Keratinocyte (primary cell): ENCODE measurements around the gene JAKMIP2. TPM values are rescaled to one million over a fixed set of nuclear protein-coding genes. Genes with fewer than 3 reads are reported as not detected.

Experiments
- DNase-seq: peaks from one replicate; pipeline ENCODE4 v3.0.0-alpha.2; 2011; ENCODE audit warnings: low read depth, missing footprints, low spot score
- FAIRE-seq: peaks from 2 replicates; lab custom pipeline; 2011; peaks lifted over from hg19 to GRCh38; lab: Jason Lieb, UNC
- H2AFZ ChIP-seq: 2 replicates; pipeline ENCODE4 v1.6.0; 2012; ENCODE audit warnings: low read length, control low read depth, inconsistent platforms; ENCODE audit not compliant: control insufficient read depth
- H3K27ac ChIP-seq: 2 replicates; pipeline ENCODE4 v1.5.1; 2011; ENCODE audit warnings: low read length; ENCODE audit not compliant: control insufficient read depth, insufficient read depth
- H3K27me3 ChIP-seq: 3 replicates; pipeline ENCODE4 v1.6.0; 2011; ENCODE audit warnings: low read length; ENCODE audit not compliant: control insufficient read depth, insufficient read depth; ENCODE audit errors: extremely low read depth
- H3K36me3 ChIP-seq, 2 experiments: 2 replicates in 1 of 2; 3 replicates in 1 of 2; pipeline ENCODE4 v1.5.1; 2011; ENCODE audit warnings: low read length in 2 of 2, mild to moderate bottlenecking in 1 of 2; ENCODE audit not compliant: control insufficient read depth in 2 of 2, insufficient read depth in 2 of 2; ENCODE audit errors: extremely low read depth in 1 of 2
- H3K4me1 ChIP-seq: 3 replicates; pipeline ENCODE4 v1.5.1; 2011; ENCODE audit warnings: low read length; ENCODE audit not compliant: control insufficient read depth, insufficient read depth; ENCODE audit errors: extremely low read depth
- H3K4me2 ChIP-seq: 3 replicates; pipeline ENCODE4 v1.6.0; 2011; ENCODE audit warnings: low read depth, low read length; ENCODE audit not compliant: control insufficient read depth, insufficient read depth; ENCODE audit errors: extremely low read depth
- H3K4me3 ChIP-seq, 3 experiments: fragments of 200-600 bp in 1 of 3; sonication (generic) in 1 of 3; 2 replicates in 2 of 3; 3 replicates in 1 of 3; pipeline ENCODE4 v1.5.1; 2011 to 2016; ENCODE audit warnings: low read length in 3 of 3, mild to moderate bottlenecking in 3 of 3, control low read depth in 2 of 3, inconsistent platforms in 1 of 3, low read depth in 1 of 3, mixed read lengths in 1 of 3, mixed run types in 1 of 3, moderate library complexity in 1 of 3; ENCODE audit not compliant: control insufficient read depth in 2 of 3, insufficient read depth in 2 of 3; ENCODE audit errors: extremely low read depth in 1 of 3
- H3K79me2 ChIP-seq: 2 replicates; pipeline ENCODE4 v1.6.0; 2012; ENCODE audit warnings: low read length; ENCODE audit not compliant: control insufficient read depth, insufficient read depth
- H3K9ac ChIP-seq: 3 replicates; pipeline ENCODE4 v1.6.0; 2011; ENCODE audit warnings: low read length; ENCODE audit not compliant: control insufficient read depth, insufficient read depth; ENCODE audit errors: extremely low read depth
- H3K9me1 ChIP-seq: 3 replicates; pipeline ENCODE4 v1.6.0; 2011; ENCODE audit warnings: low read length; ENCODE audit not compliant: control insufficient read depth, insufficient read depth; ENCODE audit errors: extremely low read depth
- H3K9me3 ChIP-seq: 2 replicates; pipeline ENCODE4 v1.5.1; 2012; ENCODE audit warnings: low read depth, low read length; ENCODE audit not compliant: control insufficient read depth
- H4K20me1 ChIP-seq: 3 replicates; pipeline ENCODE4 v1.6.0; 2011; ENCODE audit warnings: low read length; ENCODE audit not compliant: control insufficient read depth, insufficient read depth; ENCODE audit errors: extremely low read depth
- EZH2 ChIP-seq: IDR thresholded peaks from one replicate; pipeline ENCODE4 v1.6.1; 2012; ENCODE audit warnings: inconsistent platforms, mild to moderate bottlenecking, low read length, moderate library complexity
- dilution Hi-C: fragments of 300-500 bp; cut with MboI; formaldehyde crosslinking; loops from one replicate; pipeline ENCODE4 v1.7.0; 2020; ENCODE audit warnings: low sequenced_read_pairs; ENCODE audit not compliant: extremely low pct_ligation_motif_present
- polyA plus RNA-seq, 5 experiments: library from polyadenylated mRNA; depleted of rRNA in 3 of 5; stranded (reverse) in 3 of 5; stranded (forward) in 1 of 5; unstranded in 1 of 5; fragments of >200 nt; gene quantifications; 1 replicate in 1 of 5; 2 replicates in 3 of 5; 3 replicates in 1 of 5; pipeline versions ENCODE4 v1.2.1 to v1.2.3, GENCODE V29; 2011 to 2012; ENCODE audit warnings: missing spikeins in 2 of 5, low read depth in 1 of 5, low replicate concordance in 1 of 5
- TF ChIP-seq, protein P1 (sequence below), 3 experiments: IDR thresholded peaks in 1 of 3; conservative IDR thresholded peaks in 1 of 3; optimal IDR thresholded peaks in 1 of 3; 2 replicates in 2 of 3; 3 replicates in 1 of 3; pipeline versions ENCODE3 to v1.5.1; 2011; ENCODE audit warnings: low read length in 3 of 3, mild to moderate bottlenecking in 3 of 3, moderate library complexity in 2 of 3, control low read depth in 1 of 3, inconsistent platforms in 1 of 3; ENCODE audit not compliant: insufficient read depth in 2 of 3; ENCODE audit errors: extremely low read depth in 1 of 3

Gene JAKMIP2
- polyA plus RNA-seq, 1 donor (not counting 4 experiments of a cell fraction or from before 2014, with no cell fraction given) = not detected

DNA sequence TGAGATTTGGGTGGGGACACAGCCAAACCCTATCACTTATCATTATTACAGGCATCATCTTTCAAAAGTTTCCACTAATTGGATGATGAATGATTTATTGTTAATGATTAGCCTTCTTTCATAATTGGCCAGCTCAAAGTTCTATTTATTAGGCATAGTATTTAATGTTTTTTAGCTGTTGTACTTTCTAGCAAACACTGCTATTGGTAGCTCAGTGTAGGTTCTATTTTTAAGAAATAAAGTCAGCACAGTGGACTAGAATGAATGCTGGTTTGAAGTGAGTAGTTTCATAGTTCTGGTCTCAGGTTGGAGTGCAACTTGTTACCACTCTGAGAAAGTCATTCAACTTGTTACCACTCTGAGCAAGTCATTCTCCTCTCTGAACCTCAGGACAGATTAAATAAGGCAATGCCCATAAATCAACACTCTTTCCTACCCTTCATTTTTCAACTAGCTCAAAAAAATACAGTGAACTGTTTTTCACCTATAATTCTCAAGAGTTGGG lies 46.9 kb downstream of the JAKMIP2 start:
- Histone ChIP-seq H3K27me3 (no peaks in the 10 kb centered on the region), H3K36me3 (no peaks in the 10 kb centered on the region), H3K79me2 (no peaks in the 10 kb centered on the region), H4K20me1 (no peaks in the 10 kb centered on the region), H3K4me3 (no peak overlapping the region), H3K9me3 (no peaks in the 10 kb centered on the region), H3K27ac (no peak overlapping the region), H3K9ac (no peak overlapping the region), H2AFZ (no peak overlapping the region), H3K4me2 (no peak overlapping the region), H3K9me1 (no peaks in the 10 kb centered on the region), H3K4me1 (no peaks in the 10 kb centered on the region)
- no peak for FAIRE-seq
- TF ChIP-seq, protein P1, sequence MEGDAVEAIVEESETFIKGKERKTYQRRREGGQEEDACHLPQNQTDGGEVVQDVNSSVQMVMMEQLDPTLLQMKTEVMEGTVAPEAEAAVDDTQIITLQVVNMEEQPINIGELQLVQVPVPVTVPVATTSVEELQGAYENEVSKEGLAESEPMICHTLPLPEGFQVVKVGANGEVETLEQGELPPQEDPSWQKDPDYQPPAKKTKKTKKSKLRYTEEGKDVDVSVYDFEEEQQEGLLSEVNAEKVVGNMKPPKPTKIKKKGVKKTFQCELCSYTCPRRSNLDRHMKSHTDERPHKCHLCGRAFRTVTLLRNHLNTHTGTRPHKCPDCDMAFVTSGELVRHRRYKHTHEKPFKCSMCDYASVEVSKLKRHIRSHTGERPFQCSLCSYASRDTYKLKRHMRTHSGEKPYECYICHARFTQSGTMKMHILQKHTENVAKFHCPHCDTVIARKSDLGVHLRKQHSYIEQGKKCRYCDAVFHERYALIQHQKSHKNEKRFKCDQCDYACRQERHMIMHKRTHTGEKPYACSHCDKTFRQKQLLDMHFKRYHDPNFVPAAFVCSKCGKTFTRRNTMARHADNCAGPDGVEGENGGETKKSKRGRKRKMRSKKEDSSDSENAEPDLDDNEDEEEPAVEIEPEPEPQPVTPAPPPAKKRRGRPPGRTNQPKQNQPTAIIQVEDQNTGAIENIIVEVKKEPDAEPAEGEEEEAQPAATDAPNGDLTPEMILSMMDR (optimal IDR thresholded peaks at IDR 0.05 in 1 of 3, IDR thresholded peaks at IDR 0.05 in 1 of 3, conservative IDR thresholded peaks at IDR 0.05 in 1 of 3; ENCODE audit: extremely low read depth in 1 of 3, insufficient read depth in 2 of 3, low read length in 3 of 3) = no peak
- TF ChIP-seq EZH2 = no peak
- no peak for DNase-seq
- dilution Hi-C loops = no loop called here

DNA sequence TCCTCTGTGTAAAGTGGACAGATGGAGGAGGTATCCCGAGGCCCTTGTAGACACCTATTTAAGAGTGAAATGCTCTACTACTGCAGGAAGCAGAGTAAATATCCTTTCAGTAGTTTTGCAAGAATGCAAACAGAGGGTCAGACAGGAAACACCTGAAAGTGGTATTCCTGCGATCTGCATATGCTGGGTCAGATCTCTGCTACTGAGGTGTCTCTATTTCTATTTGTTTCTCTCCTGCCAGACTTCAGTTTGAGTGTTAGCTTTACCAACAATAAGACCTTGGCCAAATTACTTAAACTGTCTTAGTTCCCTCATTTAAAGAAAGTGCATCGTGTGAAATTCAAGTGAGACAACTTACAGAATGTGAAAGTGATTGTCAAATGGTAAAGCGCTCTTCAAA lies 47.6 kb downstream of the JAKMIP2 start:
- dilution Hi-C loops = no loop called here
- FAIRE-seq (no peak), DNase-seq (no peak)
- TF ChIP-seq EZH2 = no peak
- TF ChIP-seq, protein P1 (optimal IDR thresholded peaks at IDR 0.05 in 1 of 3, IDR thresholded peaks at IDR 0.05 in 1 of 3, conservative IDR thresholded peaks at IDR 0.05 in 1 of 3; ENCODE audit: extremely low read depth in 1 of 3, insufficient read depth in 2 of 3, low read length in 3 of 3) = no peak
- H3K4me2 ChIP-seq = no peak overlapping the region
- H4K20me1 ChIP-seq = no peaks in the 10 kb centered on the region
- H3K9me3 ChIP-seq = no peaks in the 10 kb centered on the region
- no peak overlapping the region for H2AFZ ChIP-seq
- no peak overlapping the region for H3K4me3 ChIP-seq
- H3K4me1 ChIP-seq = no peaks in the 10 kb centered on the region
- H3K9me1 ChIP-seq = no peaks in the 10 kb centered on the region
- H3K27me3 ChIP-seq = no peaks in the 10 kb centered on the region
- H3K9ac ChIP-seq = no peak overlapping the region
- no peaks in the 10 kb centered on the region for H3K36me3 ChIP-seq
- no peaks in the 10 kb centered on the region for H3K79me2 ChIP-seq
- no peak overlapping the region for H3K27ac ChIP-seq
